ENCODE data around the gene PRKG1. TPM values are rescaled to one million over a fixed set of nuclear protein-coding genes. Genes with fewer than 3 reads are reported as not detected.

PRKG1 gene
- total and polyA plus RNA-seq, 4 donors = 0.46 to 5.1 (median 1.5) TPM

GRCh38 chr10:51141010-51141409 is 66.7 kb downstream of the PRKG1 start:
- Histone ChIP-seq H3K36me3 (ENCODE audit: control insufficient read depth in 4 of 4, insufficient read depth in 3 of 4, low read depth in 1 of 4, low read length in 3 of 4) (no peaks in the 10 kb centered on the region), H3K9me3 (ENCODE audit: control insufficient read depth in 4 of 4, low read length in 3 of 4) (no peaks in the 10 kb centered on the region), H3K4me3 (ENCODE audit: low read depth in 1 of 3, low read length in 3 of 3) (no peak overlapping the region), H3K4me1 (ENCODE audit: control insufficient read depth in 4 of 4, insufficient read depth in 4 of 4, low read length in 3 of 4) (no peaks in the 10 kb centered on the region), H3K27ac (ENCODE audit: low read depth in 1 of 2, low read length in 2 of 2) (no peak overlapping the region), H3K9ac (ENCODE audit: low read depth in 1 of 2, low read length in 2 of 2) (no peak overlapping the region), H3K27me3 (ENCODE audit: control insufficient read depth in 4 of 4, insufficient read depth in 4 of 4, low read length in 3 of 4) (no peaks in the 10 kb centered on the region)
- TF ChIP-seq ATF3 (IDR thresholded peaks at IDR 0.05) = no peak
- TF ChIP-seq FOXA2 (IDR thresholded peaks at IDR 0.05) = no peak
- TF ChIP-seq EGR1 (IDR thresholded peaks at IDR 0.05; ENCODE audit: low read depth in 2 of 2) = no peak
- no peak for TF ChIP-seq CTCF (IDR thresholded peaks at IDR 0.05; ENCODE audit: low read depth, low read length, missing input control)
- no peak for TF ChIP-seq MAX (IDR thresholded peaks at IDR 0.05)
- no peak for TF ChIP-seq RXRA (IDR thresholded peaks at IDR 0.05)
- no peak for TF ChIP-seq ZBTB33 (IDR thresholded peaks at IDR 0.05)
- no peak for TF ChIP-seq JUND (IDR thresholded peaks at IDR 0.05)
- TF ChIP-seq HNF4G (IDR thresholded peaks at IDR 0.05) = no peak
- TF ChIP-seq YY1 (IDR thresholded peaks at IDR 0.05) = no peak
- no peak for TF ChIP-seq FOXA1 (IDR thresholded peaks at IDR 0.05)
- TF ChIP-seq TAF1 (conservative IDR thresholded peaks at IDR 0.05) = no peak
- DNase-seq (ENCODE audit: low spot score) = no peak
- 69% methylated on average over 2 of the region's 2 CpGs for WGBS

GRCh38 chr10:51144161-51144781 is 70.0 kb downstream of the PRKG1 start:
- no peaks in the 10 kb centered on the region for H3K9me3 ChIP-seq (ENCODE audit: control insufficient read depth in 4 of 4, low read length in 3 of 4)
- no peak for DNase-seq (ENCODE audit: low spot score)
- WGBS = 92% methylated on average over 1 of the region's 1 CpG
- H3K4me1 ChIP-seq (ENCODE audit: control insufficient read depth in 4 of 4, insufficient read depth in 4 of 4, low read length in 3 of 4) = no peaks in the 10 kb centered on the region
- H3K9ac ChIP-seq (ENCODE audit: low read depth in 1 of 2, low read length in 2 of 2) = no peak overlapping the region
- H3K27ac ChIP-seq (ENCODE audit: low read depth in 1 of 2, low read length in 2 of 2) = no peak overlapping the region
- H3K27me3 ChIP-seq (ENCODE audit: control insufficient read depth in 4 of 4, insufficient read depth in 4 of 4, low read length in 3 of 4) = no peaks in the 10 kb centered on the region
- no peaks in the 10 kb centered on the region for H3K36me3 ChIP-seq (ENCODE audit: control insufficient read depth in 4 of 4, insufficient read depth in 3 of 4, low read depth in 1 of 4, low read length in 3 of 4)
- TF ChIP-seq ZBTB33 (IDR thresholded peaks at IDR 0.05) = no peak
- no peak for TF ChIP-seq YY1 (IDR thresholded peaks at IDR 0.05)
- no peak for TF ChIP-seq MAX (IDR thresholded peaks at IDR 0.05)
- TF ChIP-seq REST (IDR thresholded peaks at IDR 0.05) = no peak
- no peak for TF ChIP-seq ATF3 (IDR thresholded peaks at IDR 0.05)
- TF ChIP-seq GABPA (IDR thresholded peaks at IDR 0.05 in 1 of 2, conservative IDR thresholded peaks at IDR 0.05 in 1 of 2) = no peak
- TF ChIP-seq NR2F2 (IDR thresholded peaks at IDR 0.05) = no peak
- TF ChIP-seq CTCF (IDR thresholded peaks at IDR 0.05; ENCODE audit: low read depth, low read length, missing input control) = no peak
- no peak for TF ChIP-seq JUND (IDR thresholded peaks at IDR 0.05)
- no peak for TF ChIP-seq RXRA (IDR thresholded peaks at IDR 0.05)
- no peak for TF ChIP-seq SP1 (IDR thresholded peaks at IDR 0.05)
- TF ChIP-seq RAD21 (IDR thresholded peaks at IDR 0.05) = no peak
- no peak for TF ChIP-seq HNF4G (IDR thresholded peaks at IDR 0.05)
- TF ChIP-seq FOXA2 (IDR thresholded peaks at IDR 0.05) = no peak
- no peak for TF ChIP-seq HNF4A (conservative IDR thresholded peaks at IDR 0.05)
- H3K4me3 ChIP-seq (ENCODE audit: low read depth in 1 of 3, low read length in 3 of 3) = no peak overlapping the region
